LNCaP clone FGC (cell line): ENCODE data around the gene RUNX2.

ENCODE experiments used
- DNase-seq: peaks from one replicate; pipeline ENCODE4 v3.0.0-alpha.2; 2011; ENCODE audit warnings: low read depth
- H3K4me3 ChIP-seq: 2 replicates; pipeline ENCODE4 v1.5.1; 2011; ENCODE audit warnings: mild to moderate bottlenecking, low read depth, low read length, control low read depth
- TF ChIP-seq, protein P1 (sequence below): IDR thresholded peaks from 2 replicates; pipeline ENCODE4 v1.5.1; 2012; ENCODE audit warnings: mild to moderate bottlenecking; ENCODE audit not compliant: control insufficient read depth, insufficient read depth; ENCODE audit errors: extremely low read depth

RUNX2 gene

DNA sequence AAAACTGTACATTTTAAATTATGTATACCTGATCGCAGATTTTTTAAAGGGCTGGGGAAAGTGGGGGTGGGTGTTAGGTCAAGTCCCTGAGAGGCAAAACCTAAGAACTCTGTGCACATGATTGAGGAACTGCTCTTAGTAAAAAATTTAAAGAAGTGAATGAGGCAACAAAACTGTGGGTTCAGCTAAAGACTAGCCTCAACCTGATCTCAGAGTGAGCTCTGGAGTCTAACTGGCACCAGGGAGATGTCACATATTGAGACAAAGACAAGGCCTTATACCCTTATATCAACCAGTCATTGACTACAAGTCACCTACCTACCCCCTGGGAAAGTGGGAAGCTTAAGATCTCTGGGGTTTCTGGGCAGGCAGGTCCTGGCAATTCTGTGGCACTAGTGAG lies 27.4 kb upstream of the RUNX2 start:
- DNase-seq, result no peak
- TF ChIP-seq, protein P1, sequence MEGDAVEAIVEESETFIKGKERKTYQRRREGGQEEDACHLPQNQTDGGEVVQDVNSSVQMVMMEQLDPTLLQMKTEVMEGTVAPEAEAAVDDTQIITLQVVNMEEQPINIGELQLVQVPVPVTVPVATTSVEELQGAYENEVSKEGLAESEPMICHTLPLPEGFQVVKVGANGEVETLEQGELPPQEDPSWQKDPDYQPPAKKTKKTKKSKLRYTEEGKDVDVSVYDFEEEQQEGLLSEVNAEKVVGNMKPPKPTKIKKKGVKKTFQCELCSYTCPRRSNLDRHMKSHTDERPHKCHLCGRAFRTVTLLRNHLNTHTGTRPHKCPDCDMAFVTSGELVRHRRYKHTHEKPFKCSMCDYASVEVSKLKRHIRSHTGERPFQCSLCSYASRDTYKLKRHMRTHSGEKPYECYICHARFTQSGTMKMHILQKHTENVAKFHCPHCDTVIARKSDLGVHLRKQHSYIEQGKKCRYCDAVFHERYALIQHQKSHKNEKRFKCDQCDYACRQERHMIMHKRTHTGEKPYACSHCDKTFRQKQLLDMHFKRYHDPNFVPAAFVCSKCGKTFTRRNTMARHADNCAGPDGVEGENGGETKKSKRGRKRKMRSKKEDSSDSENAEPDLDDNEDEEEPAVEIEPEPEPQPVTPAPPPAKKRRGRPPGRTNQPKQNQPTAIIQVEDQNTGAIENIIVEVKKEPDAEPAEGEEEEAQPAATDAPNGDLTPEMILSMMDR, result no peak
- H3K4me3 ChIP-seq, result no peak overlapping the region

- no peak overlapping the region for H3K4me3 ChIP-seq
- no peak for DNase-seq
- TF ChIP-seq, protein P1, result no peak
These were observed 26.6 kb upstream of the RUNX2 start for GRCh38 chr6:45301348-45302142.

DNA sequence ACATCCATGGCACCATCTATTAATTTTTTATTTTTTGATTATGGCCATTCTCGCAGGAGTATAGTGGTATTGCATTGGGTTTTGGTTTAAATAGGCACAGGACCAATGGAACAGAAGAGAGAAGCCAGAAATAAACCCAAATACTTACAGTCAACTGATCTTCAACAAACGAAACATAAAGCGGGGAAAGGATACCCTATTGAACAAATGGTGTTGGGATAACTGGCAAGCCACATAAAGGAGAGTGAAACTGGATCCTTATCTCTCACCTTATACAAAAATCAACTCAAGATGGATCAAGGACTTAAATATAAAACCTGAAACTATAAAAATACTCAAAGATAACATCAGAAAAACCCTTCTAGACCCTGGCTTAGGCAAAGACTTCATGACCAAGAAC lies 25.3 kb upstream of the RUNX2 start:
- H3K4me3 ChIP-seq, result no peak overlapping the region
- no peak for DNase-seq
- TF ChIP-seq, protein P1, result no peak

GRCh38 chr6:45305546-45305945 lies 22.6 kb upstream of the RUNX2 start:
- TF ChIP-seq, protein P1, result no peak
- DNase-seq, result no peak
- no peak overlapping the region for H3K4me3 ChIP-seq

DNA sequence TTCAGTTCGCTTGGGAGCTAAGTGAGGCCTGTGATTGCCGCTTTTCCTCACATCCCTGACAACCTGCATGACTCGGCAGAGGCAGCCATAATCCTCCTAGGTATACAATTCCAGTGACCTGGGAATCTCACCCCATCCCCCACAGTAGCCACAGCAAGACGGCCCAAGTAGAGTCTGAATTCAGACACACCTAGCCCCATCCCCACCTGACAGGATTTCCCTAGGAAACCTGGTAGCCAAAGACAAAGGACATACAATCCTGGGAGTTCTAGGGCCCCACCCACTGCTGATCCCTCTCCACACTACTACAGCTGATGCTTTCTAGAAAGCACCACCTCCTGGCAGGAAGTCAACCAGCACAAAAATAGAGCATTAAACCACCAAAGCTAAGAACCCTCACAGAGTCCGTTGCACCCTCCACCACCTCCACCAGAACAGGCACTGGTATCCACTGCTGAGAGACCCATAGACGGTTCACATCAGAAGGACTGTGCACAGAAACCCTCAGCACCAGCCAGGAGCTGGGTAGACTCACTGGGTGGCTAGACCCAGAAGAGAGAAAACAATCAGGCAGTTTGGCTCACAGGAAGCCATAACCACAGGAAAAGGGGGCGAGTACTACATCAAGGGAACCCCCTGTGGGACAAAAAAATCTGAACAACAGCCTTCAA lies 17.9 kb upstream of the RUNX2 start:
- TF ChIP-seq, protein P1, result no peak
- DNase-seq, result no peak
- no peak overlapping the region for H3K4me3 ChIP-seq

- no peak for DNase-seq
- H3K4me3 ChIP-seq, result no peak overlapping the region
- TF ChIP-seq, protein P1, result no peak
These were observed 14.0 kb upstream of the RUNX2 start for GRCh38 chr6:45314146-45314545.
